Stomach (tissue), 9 donors: ENCODE results near the gene MUSTN1. TPM values are rescaled to one million over a fixed set of nuclear protein-coding genes. Genes with fewer than 3 reads are reported as not detected.

Experiments
- DNase-seq, 2 donors: peaks; one replicate each; pipeline versions ENCODE4 v3.0.0 to v3.0.0-alpha.2; 2013 to 2019
- H3K27ac ChIP-seq, 5 donors: fragments of 200-600 bp in 4 of 5; sonication (generic) in 4 of 5; one replicate each; pipeline ENCODE4 v1.5.1; 2013 to 2019; ENCODE audit warnings: mild to moderate bottlenecking in 1 of 5, moderate library complexity in 1 of 5
- H3K27me3 ChIP-seq, 3 donors: fragments of 200-600 bp; sonication (generic); one replicate each; pipeline ENCODE4 v1.5.1; 2017 to 2019; ENCODE audit warnings: mixed run types in 1 of 3
- H3K36me3 ChIP-seq, 4 donors: fragments of 200-600 bp; sonication (generic); 1 replicate in 3 of 4; 2 replicates in 1 of 4; pipeline ENCODE4 v1.5.1; 2016 to 2019
- H3K4me1 ChIP-seq, 4 donors: fragments of 200-600 bp; sonication (generic); one replicate each; pipeline ENCODE4 v1.5.1; 2016 to 2019
- H3K4me3 ChIP-seq, 4 donors: fragments of 200-600 bp; sonication (generic) in 3 of 4; one replicate each; pipeline ENCODE4 v1.5.1; 2016 to 2019; ENCODE audit warnings: mild to moderate bottlenecking in 1 of 4
- H3K9me3 ChIP-seq, 4 donors: fragments of 200-600 bp; sonication (generic); one replicate each; pipeline ENCODE4 v1.5.1; 2016 to 2019
- CTCF ChIP-seq, 7 experiments: fragments of 450-650 bp in 4 of 7; fragments of 200-600 bp in 3 of 7; sonication (generic) in 3 of 7; IDR thresholded peaks; one replicate each; pipeline ENCODE4 v1.5.1; 2016 to 2019; ENCODE audit warnings: antibody characterized with exemption in 7 of 7, control low read depth in 2 of 7, mild to moderate bottlenecking in 1 of 7
- EP300 ChIP-seq: sonication (generic); formaldehyde crosslinking; IDR thresholded peaks from one replicate; pipeline ENCODE4 v1.6.1; 2017; ENCODE audit warnings: antibody characterized with exemption
- POLR2A ChIP-seq, 4 donors: fragments of 450-650 bp; IDR thresholded peaks; one replicate each; pipeline ENCODE4 v1.6.1; 2016; ENCODE audit warnings: antibody characterized with exemption in 4 of 4, control low read depth in 2 of 4, mild to moderate bottlenecking in 1 of 4, moderate library complexity in 1 of 4
- POLR2AphosphoS5 ChIP-seq, 3 donors: sonication (generic); formaldehyde crosslinking; IDR thresholded peaks; one replicate each; pipeline ENCODE4 v1.6.1; 2016; ENCODE audit warnings: antibody characterized with exemption in 3 of 3
- WGBS, 5 donors: extraction: QIAGEN DNeasy Blood & Tissue Kit in 3 of 5; methylation state at CpG; one replicate each; pipeline versions ENCODE4 v1.1.5 to v1.1.7; 2013 to 2018; 5-methylcytosine and 5-hydroxymethylcytosine counted together
- intact Hi-C: fragments of 100-400 bp; cut with DNase I; formaldehyde crosslinking; loops from one replicate; pipeline ENCODE4 v1.15.1; 2023; ENCODE audit warnings: low total_unique reads
- polyA plus RNA-seq, 3 donors: library from polyadenylated mRNA; stranded (reverse); fragments of 200-250 nt; gene quantifications; one replicate each; pipeline ENCODE4 v1.2.3, GENCODE V29; 2013
- total RNA-seq, 5 donors: library from RNA; depleted of rRNA; stranded (reverse); fragments of >200 nt; gene quantifications; one replicate each; pipeline versions ENCODE4 v1.1.0 to v1.2.3, GENCODE V29; 2014 to 2016
- donor health status: healthy with polysubstance abuse.
- donor health status: Bipolar disorder and iron deficiency.
- donor health status: healthy.

The MUSTN1 gene
- total and polyA plus RNA-seq, 8 donors: 1.8 to 45.5 (median 15.4) TPM; not detected in 2

DNA sequence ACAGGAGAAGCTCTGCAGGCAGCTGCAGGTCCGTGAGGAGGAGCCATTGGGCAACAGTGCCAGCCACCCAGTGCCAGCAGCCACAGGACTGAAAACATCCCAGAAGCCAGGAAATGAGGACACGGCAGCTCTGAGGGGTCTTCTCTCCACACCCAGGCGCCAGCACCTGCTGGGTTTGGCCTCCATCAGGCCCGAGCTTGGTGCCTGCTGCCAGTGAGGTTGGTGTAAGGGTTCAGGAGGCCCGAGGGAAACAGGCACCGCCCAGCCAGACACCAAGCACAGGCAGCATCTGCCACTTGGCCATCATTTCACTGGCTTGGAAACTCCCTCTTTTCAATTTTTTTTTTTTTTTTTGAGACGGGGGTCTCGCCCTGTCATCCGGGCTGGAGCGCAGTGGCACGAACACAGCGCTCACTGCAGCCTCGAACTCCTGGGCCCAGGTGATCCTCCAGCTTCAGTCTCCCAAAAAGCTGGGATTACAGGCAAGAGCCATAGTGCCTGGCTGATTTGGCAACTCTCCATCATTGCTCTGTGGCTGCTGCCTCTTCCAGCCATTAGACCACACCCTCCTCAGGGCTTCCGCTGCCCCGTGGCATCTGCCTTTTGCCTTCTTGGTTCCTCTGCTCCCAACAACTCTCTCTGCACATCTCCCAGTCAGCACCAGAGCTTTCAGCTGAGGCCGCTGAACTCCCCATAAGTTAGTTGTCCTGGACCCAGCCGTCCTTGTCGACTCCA, 41.7 kb downstream of the MUSTN1 start:
- Histone ChIP-seq H3K9me3 (no peaks in the 10 kb centered on the region), H3K27ac (no peak overlapping the region), H3K4me3 (no peak overlapping the region), H3K27me3 (no peaks in the 10 kb centered on the region), H3K36me3 (no peaks in the 10 kb centered on the region), H3K4me1 (peaks cover 0 to 14% (median 0%) of the 10 kb centered on the region in 4 donors)
- DNase-seq: no peak
- TF ChIP-seq CTCF (IDR thresholded peaks at IDR 0.05): no peak
- no peak for TF ChIP-seq POLR2A (IDR thresholded peaks at IDR 0.05)
- no peak for TF ChIP-seq EP300
- TF ChIP-seq POLR2AphosphoS5 (IDR thresholded peaks at IDR 0.05): no peak
- intact Hi-C loops: no loop called here
- WGBS, 5 donors: 74 to 87% (median 79%) methylated on average over 17 to 18 of the region's 18 CpGs

DNA sequence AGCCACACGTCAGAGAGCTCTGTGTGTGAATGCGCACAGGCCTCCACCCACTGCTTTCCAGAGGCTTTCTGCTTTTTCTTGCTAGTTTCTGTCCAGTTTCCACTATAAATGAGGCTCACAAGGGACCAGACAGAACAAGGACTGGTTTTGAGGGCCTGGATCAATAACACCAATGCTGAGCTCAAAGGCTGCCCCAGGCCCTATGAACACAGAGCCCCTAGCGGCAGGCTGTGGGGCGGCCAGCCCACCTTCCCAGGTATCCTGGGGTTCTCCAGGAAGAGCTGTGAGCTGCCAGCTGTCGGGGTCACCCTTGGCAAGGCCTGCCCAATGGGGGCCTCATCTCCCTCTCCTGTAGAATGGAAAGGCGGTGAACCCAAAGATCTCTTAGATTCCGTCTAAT, 42.4 kb downstream of the MUSTN1 start:
- intact Hi-C loops: no loop called here
- Histone ChIP-seq H3K9me3 (no peaks in the 10 kb centered on the region), H3K36me3 (no peaks in the 10 kb centered on the region), H3K27ac (no peak overlapping the region), H3K4me3 (no peak overlapping the region), H3K27me3 (no peaks in the 10 kb centered on the region), H3K4me1 (peaks cover 0 to 14% (median 0%) of the 10 kb centered on the region in 4 donors)
- no peak for DNase-seq
- TF ChIP-seq EP300: no peak
- TF ChIP-seq CTCF (IDR thresholded peaks at IDR 0.05): no peak
- TF ChIP-seq POLR2A (IDR thresholded peaks at IDR 0.05): no peak
- TF ChIP-seq POLR2AphosphoS5 (IDR thresholded peaks at IDR 0.05): no peak
- WGBS, 5 donors: 81 to 88% (median 87%) methylated on average over 7 of the region's 7 CpGs

DNA sequence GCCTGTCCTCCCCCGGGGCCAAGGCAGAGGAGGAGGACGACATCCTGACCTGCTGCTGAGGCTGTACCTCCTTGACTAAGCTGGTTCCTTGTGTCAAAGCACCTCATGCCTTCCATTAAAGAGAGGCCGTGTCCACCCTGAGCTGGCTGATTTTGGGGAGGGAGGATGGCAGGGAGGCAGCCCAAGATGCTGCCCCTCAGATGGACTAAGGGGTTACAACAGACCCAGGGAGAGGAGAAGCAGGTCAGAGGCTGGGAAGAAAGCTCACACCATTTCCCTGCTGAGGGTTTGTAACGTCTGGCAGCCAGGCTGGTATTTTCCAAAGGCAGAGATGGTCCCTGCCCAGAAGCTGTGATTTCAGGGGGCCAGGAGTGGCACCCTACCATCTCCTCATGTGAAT, 42.9 kb downstream of the MUSTN1 start:
- H3K4me3 ChIP-seq: no peak overlapping the region
- H3K9me3 ChIP-seq: no peaks in the 10 kb centered on the region
- no peaks in the 10 kb centered on the region for H3K36me3 ChIP-seq
- WGBS, 5 donors: 67 to 88% (median 75%) methylated on average over 4 of the region's 4 CpGs
- H3K27ac ChIP-seq: no peak overlapping the region
- peaks cover 0 to 14% (median 0%) of the 10 kb centered on the region in 4 donors for H3K4me1 ChIP-seq
- DNase-seq: no peak
- no peak for TF ChIP-seq POLR2A (IDR thresholded peaks at IDR 0.05)
- no peak for TF ChIP-seq EP300
- no peak for TF ChIP-seq POLR2AphosphoS5 (IDR thresholded peaks at IDR 0.05)
- TF ChIP-seq CTCF (IDR thresholded peaks at IDR 0.05): no peak
- intact Hi-C loops: no loop called here
- no peaks in the 10 kb centered on the region for H3K27me3 ChIP-seq

DNA sequence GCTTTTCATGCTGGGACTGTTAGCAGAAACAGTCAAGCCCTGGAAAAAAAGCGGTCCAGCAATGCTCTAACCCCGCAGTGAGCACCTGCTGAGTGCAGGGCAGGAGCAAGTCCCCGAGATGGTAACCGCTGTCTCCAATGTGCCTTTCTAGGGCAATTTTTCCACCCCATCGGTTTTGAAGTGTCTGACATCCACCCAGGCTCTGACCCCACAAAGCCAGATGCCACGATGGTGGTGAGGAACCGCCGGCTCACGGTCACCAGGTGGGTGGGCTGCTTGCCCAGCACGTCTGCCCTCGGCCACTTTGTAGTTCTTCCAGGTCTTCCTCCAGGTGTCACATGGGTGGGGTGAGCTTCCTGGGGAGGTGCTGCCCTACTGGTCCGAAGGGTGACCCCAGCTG, 43.5 kb downstream of the MUSTN1 start:
- intact Hi-C loops: no loop called here
- 81 to 91% (median 85%) methylated on average over 11 to 12 of the region's 12 CpGs for WGBS, 5 donors
- DNase-seq: no peak
- H3K36me3 ChIP-seq: no peaks in the 10 kb centered on the region
- no peak overlapping the region for H3K27ac ChIP-seq
- peaks cover 0 to 14% (median 0%) of the 10 kb centered on the region in 4 donors for H3K4me1 ChIP-seq
- H3K9me3 ChIP-seq: no peaks in the 10 kb centered on the region
- no peak for TF ChIP-seq CTCF (IDR thresholded peaks at IDR 0.05)
- no peak for TF ChIP-seq POLR2A (IDR thresholded peaks at IDR 0.05)
- TF ChIP-seq POLR2AphosphoS5 (IDR thresholded peaks at IDR 0.05): no peak
- no peak for TF ChIP-seq EP300
- H3K27me3 ChIP-seq: no peaks in the 10 kb centered on the region
- H3K4me3 ChIP-seq: no peak overlapping the region
